HG03280 (cell line): Measurements from ENCODE around the gene ROCK1.
"Not testable (repeated sequence)": the region's sequence is repeated elsewhere in the genome, so short reads cannot be mapped to it uniquely, and the experiment has no call there.

ENCODE experiments used
- ATAC-seq: cut with Tn5 transposase; IDR thresholded peaks from one replicate; pipeline ENCODE4 v1.9.1; 2021; ENCODE audit warnings: mild to moderate bottlenecking, moderate library complexity; ENCODE audit not compliant: unreplicated experiment

ROCK1 gene

GRCh38 chr18:21111346-21112139 is at the start of gene ROCK1:
TSS of gene ROCK1 (minus strand) at chr18:21111813. CDS start at chr18:21110910, 903 bp downstream.
- peak; percentile 88 for ATAC-seq

DNA sequence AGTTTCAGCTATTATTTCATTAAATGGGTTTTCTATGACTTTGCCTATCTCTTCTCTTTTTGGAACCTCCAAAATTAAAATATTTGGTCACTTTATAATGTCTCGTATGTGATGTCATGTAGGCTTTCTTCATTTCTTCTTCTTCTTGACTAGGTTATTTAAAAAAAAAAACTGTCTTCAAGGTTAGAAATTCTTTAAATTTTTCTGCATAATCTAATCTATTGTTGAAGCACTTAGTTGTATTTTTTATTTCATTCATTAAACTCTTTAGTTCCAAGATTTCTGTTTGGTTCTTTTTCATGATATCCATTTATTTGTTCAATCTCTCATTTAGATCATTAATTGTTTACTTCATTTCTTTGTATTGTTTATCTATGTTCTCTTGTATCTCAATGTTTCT is 43.8 kb upstream of the ROCK1 start:
- no peak for ATAC-seq

- no peak for ATAC-seq
Measured at GRCh38 chr18:21146016-21146415, 34.4 kb upstream of the ROCK1 start.

DNA sequence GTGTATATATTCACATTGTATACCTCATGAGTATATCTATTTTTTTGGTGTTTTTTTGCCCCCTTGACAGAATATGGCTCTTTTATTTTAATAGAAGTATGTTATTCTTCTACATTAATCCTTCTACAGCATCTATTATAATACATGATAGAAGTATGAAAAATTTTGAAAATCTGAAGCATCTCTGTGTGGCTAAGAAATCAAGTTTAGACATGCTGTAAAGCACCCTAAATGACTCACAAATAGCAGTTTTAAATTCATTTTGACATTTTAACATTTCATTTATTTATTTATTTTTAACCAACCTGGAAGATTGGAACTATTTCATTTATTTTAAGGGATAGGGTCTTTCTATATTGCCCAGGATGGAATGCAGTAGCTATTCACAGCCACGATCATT is 33.8 kb upstream of the ROCK1 start:
- ATAC-seq = no peak

DNA sequence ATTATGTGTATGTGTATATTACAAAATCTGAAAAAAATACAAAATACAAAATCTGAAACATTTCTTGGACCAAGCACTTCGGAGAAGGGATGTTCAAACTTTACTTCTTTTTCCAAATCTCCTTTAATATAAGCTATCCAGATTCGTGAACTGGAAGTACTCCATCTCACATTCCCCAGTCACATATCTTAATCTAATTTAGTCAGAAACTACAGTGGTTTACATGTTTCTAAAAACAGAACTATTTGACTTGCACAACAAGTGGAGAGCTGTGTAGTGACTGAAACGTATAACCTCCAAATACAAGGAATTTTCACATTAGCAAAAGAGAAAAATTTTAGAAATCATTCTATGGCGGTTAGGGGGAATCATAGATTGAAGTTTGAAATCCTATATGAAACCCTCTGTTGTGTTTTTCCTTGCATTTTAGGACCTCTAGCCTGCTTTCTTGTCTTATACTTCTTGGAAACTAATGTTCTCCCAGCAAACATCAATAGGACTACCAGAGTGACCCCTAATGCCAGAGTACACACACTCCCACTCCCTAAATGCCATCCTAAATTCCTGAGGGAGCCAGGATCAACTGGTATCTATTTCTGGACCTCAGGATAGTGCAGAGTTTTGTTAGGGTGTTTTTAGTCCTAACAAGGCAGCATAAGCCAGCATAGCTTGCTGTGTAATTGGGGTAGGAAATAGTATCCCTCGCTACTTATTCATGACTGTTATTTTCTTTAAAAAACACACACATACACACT is 30.2 kb upstream of the ROCK1 start:
- ATAC-seq = no peak

DNA sequence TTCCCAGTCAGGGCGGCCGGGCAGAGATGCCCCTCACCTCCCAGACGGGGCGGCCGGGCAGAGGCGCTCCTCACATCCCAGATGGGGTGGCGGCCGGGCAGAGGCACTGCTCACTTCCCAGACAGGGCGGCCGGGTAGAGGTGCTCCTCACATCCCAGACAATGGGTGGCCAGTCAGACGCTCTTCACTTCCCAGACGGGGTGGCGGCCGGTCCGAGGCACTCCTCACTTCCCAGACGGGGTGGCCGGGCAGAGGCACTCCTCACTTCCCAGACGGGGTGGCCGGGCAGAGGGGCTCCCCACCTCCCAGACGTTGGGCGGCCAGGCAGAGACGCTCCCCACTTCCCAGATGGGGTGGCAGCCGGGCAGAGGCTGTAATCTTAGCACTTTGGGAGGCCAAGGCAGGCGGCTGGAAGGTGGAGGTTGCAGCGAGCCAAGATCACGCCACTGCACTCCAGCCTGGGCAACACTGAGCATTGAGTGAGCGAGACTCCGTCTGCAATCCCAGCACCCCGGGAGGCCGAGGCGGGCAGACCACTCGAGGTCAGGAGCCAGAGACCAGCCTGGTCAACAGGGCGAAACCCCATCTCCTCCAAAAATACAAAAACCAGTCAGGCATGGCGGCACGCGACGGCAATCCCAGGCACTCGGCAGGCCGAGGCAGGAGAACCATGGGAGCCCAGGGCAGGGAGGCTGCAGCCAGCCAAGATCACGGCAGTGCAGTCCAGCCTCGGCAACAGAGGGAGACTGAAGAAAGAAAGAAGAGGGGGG is 26.3 kb upstream of the ROCK1 start:
- not testable (repeated sequence) for ATAC-seq

DNA sequence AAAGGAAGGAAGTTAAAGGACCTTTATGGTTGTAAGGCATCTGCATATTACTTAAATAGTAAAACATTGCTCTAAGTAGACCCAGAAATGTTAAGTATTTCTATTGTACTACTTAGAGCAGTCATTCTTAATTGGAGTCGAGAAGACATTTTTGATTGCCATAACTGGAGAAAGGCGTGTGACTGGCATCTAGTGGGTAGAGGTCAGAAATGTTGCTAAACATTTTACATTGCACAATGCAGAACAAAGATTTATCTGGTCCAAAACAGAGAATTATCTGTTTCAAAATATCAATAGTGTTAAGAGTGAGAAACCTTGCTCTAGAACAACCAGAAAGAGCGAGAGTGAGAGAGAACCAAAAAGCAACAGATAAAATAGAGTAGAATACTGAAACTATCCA is 23.3 kb upstream of the ROCK1 start:
- no peak for ATAC-seq

- no peak for ATAC-seq
Measured at GRCh38 chr18:21132398-21132918, 20.8 kb upstream of the ROCK1 start.

DNA sequence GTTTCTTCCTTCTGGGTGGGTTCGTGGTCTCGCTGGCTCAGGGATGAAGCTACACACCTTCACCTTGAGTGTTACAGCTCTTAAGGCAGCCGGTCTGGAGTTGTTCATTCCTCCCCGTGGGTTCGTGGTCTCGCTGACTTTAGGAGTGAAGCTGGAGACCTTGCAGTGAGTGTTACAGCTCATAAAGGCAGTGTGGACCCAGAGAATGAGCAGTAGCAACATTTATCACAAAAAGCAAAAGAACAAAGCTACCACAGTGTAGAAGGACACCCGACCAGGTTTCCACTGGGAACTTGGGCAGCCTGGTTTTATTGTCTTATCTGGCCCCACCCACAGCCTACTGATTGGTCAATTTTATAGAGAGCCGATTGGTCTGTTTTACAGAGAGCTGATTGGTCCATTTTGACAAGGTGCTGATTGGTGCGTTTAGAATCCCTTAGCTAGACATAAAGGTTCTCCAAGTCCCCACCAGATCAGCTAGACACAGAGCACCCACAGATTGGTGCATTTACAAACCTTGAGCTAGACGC is 20.1 kb upstream of the ROCK1 start:
- no peak for ATAC-seq

DNA sequence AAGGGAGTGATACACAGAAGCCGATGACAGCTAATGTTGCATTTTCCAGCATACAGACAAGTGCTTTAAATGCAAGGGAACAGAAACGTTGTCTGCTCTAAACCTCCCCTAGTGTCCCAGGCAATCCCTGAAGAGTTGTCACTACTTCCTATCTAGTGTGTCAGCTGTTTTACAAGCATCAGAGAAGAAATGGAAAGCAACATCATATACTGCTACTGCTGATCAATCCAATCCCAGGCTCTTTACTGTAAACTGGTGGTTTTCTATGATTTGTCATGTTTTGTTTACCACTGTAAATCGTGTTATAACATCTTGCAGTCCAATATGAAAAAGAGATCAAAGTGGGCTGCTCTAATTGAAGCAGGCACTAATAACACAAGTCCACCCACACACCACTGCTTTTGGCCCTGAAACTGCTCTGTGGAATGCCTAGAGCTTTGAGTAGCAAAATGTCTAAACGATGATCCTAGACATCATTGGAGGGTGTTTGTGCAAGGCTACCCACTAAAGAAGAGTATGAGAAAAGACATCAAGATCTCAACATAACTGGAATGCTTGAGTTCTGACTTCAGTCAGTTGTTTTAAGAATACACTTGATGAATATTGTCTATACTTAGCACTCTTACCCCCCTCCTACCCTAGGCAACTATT is 18.1 kb upstream of the ROCK1 start:
- ATAC-seq = no peak

- no peak for ATAC-seq
Measured at GRCh38 chr18:21123290-21123926, 11.8 kb upstream of the ROCK1 start.

DNA sequence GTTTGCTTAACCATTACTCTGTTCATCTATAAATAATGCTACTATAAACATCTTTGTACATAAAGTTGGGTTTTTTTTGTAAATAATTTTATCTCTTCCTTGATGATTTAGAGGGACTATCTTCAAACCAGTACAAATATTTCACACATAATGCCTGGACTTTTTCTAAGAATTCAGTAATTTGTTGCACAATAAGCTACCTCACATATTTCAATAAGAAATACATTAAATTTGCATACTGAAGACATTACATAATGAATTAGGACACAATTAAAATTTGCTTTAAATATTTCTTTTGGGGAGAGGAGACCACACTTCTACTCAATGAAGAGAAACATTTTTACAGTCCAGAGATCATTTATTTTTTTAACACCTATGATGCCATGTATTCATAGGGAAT is 7.2 kb upstream of the ROCK1 start:
- ATAC-seq = no peak

DNA sequence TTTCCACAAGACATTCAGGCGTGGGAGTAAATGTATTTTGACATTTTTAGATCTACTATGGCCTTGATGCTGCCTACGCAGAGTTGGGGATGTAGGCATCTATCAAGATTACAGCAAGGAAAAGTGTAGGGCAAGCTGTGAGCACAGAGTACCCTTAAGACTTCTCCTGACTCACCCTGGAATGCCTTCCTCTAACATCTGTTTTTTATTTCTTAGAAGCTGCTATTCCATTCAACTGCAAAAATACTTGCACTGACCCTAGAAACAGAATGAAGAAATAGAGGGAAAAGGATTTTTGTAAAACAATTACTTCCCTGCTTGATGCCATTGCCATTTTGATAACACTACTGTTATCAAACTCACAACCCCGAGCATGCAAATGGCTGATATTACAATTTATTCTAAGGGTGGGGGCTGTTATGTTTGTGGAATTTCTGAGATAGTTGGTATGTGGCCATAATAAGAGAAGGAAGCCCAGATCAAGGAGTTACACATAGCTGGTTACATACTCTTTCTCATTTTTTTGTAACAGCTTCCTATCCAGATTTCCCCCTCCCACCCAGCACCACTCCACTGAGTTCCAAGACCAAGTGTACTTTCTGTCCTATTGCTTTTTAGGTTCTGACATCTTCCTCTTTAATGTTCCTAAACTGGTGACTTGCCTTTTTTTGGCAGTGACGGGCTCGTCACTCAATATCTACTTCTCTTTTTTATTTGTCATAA is 6.0 kb upstream of the ROCK1 start:
- ATAC-seq = no peak

DNA sequence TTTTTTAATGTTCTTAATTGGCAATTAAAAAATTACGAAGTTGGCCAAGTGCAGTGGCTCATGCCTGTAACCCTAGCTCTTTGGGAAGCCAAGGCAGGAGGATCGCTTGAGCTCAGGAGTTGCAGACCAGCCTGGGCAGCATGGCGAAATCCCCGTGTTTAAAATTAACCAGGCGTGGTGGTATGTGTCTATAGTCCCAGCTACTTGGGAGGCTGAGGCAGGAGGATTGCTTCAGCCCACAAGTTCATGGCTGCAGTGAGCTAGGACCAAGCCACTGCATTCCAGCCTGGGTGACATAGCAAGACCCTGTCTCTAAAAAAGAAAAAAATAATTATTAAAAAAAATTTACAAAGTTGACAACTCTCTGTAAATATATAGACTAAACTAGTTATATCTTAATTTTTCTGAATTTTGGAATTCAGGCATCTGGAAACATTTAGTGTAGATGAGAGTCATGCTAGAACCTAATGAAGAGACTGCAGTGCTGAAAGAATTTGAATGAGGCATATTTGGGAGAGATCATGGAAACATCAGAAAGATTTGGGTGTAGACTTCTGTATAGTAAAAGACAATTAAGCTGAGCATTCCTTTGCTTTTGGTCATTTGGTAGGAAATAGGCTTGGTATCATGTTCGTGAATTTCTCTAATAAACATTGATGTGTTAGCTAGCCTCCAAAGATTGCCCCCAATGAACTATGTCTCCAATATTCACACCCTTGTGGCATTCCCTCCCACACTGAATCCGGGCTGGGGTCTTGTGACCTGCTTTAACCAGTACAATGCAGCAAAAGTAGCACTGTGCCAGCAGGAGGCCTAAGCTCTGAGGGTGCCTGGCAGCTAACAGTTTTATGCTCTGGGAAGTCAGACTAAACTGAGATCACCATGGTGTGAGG is 4.2 kb upstream of the ROCK1 start:
- no peak for ATAC-seq

GRCh38 chr18:21112543-21113105 is 1.0 kb upstream of the ROCK1 start:
- no peak for ATAC-seq

GRCh38 chr18:21112140-21112473 is 494 bp upstream of the ROCK1 start:
- ATAC-seq = no peak

DNA sequence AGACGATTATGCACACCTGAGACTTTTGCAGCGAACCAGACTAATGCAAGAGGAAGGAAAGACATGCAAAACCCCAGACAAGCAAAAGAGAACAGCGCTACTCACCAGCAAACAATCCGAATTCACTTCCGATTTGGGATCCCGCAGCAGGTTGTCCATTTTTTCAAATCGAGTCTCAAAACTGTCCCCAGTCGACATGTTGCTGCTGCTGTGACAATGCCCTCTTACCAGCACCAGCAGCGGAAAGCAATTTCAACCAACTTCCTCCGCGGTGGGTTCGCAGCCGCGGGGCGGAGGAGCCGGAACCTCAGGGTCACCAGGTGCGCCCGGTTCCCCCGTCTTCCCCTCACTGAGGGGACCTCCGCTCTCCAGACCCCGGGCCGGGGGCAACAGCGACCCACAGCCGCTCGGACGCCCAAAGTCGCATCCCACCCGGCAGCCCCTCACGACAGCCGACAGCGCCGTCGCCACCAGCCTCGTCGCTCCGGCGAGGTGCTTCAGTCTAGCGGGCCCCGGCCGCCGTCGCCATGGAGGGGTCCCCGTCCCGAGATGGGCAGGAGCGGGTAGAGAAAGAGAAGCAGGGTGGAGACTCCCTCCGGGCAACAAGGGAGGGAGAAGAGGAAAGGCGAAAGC is 784 bp downstream of the ROCK1 start:
- ATAC-seq = peak; percentile 30
